Ureter (tissue), 1 donor: ENCODE data around the gene CCSAP. TPM values are rescaled to one million over a fixed set of nuclear protein-coding genes. Genes with fewer than 3 reads are reported as not detected.
"Not testable (repeated sequence)": the region's sequence is repeated elsewhere in the genome, so short reads cannot be mapped to it uniquely, and the experiment has no call there.

Experiments
- DNase-seq: peaks from one replicate; pipeline ENCODE4 v3.0.0-alpha.2; 2020; ENCODE audit warnings: low spot score
- total RNA-seq: library from RNA; stranded (reverse); gene quantifications from one replicate; pipeline ENCODE4 v1.2.4, GENCODE V29; 2023
- donor health status: DM: yes; HTN: yes; CAD: no.

Gene CCSAP, protein sequence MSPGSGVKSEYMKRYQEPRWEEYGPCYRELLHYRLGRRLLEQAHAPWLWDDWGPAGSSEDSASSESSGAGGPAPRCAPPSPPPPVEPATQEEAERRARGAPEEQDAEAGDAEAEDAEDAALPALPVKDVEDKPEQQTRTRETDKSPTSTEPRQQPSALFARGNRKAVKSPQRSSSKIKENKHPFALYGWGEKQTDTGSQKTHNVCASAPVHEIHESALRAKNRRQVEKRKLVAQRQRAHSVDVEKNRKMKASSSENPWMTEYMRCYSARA
- total RNA-seq, result 3.6 TPM

DNA sequence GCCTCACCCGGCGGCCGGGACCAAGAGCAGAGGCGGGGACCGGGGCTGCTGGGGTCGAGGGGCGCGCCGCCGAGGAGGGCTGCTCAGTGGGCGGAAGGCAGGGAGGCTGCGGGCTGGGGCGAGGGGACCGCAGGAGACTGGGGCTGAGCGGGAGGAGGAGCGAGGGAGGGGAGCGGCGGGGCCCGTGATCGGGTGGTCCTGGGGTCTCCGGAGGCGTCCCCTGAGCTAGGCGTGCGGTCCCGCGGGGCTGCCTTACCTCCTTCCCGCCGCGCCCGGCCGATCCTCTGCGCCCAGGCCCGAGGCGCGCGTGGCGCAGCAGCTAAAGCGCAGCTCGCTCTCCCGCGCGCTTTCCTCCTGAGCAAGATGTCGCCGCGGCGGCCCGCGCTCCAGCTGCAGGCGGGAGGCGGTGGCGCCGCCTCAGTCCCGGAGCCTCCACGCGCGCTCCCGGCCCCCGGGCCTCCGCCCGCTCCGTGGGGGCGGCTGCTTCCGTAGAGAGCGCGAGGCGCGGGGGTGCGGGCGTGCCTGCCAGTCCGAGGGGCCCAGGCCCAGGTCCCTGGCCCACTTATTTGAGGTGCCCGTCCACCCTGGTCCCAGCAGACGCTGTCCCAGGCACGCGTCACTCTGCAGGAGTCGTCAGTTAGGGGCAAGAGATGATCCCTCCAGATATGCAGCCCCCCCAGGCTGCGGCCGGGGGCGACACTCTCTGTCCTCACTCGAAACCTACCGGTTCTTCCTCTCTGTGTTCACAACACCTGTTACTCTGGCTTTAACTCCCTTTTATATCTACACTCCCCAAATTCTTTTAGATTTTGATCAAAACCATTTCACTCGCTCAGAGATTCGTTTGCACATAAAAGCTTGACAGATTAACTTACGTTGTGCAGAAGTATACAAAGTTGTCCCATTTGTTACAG, at the start of gene CCSAP:
TSS of gene CCSAP (minus strand) at position 392 of the 914 bp plus-strand sequence. CDS start 582 bp downstream, outside the sequence.
- DNase-seq, result no peak

DNA sequence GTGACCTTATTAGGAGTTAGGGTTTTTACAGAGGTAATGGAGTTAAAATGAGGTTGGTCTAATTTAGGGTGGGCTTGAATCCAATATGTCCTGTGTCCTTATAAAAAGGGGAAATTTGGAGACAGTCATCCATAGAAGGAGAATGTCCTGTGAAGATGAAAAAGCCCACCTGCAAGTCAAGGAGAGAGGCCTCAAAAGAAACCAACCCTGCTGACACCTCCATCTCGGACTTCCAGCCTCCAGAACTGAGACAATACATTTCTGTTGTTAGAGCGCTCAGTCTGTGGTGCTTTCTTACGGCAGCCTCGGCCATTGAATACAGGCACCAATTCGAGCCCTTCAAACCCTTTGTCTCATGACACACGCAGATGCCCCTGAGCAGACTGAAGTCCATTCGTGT, 47.3 kb upstream of the CCSAP start:
- DNase-seq, result no peak

DNA sequence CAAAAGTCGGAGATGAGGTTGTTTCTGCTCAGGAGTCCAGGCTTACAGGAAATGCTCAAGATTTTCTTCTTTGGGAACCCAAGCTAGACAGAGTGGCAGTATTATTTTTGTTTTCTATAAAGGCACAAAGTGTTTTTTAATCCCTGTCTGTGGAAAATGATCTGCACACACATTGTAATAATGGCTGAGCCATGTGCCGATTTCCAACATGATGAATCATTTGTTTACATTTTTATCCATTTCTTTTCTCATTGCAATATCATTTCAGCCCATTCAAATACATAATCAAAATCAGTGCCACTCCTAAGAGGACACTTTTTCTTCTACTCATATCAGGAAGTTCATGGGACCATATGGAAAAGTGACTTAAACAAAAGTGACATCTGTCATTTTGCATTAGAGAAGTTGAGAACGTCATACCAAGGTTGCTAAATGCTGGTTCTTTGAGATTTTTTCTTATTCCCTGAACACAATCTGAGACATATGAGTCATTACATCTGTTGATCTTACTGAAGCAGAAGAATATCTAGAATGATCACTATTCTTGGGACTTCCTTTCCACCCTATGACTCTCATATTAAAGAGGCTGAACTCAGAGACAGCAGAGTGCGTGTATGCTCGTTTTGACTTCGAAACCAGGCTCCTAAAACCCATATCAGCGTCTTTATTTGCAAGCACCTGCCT, 46.2 kb upstream of the CCSAP start:
- no peak for DNase-seq

DNA sequence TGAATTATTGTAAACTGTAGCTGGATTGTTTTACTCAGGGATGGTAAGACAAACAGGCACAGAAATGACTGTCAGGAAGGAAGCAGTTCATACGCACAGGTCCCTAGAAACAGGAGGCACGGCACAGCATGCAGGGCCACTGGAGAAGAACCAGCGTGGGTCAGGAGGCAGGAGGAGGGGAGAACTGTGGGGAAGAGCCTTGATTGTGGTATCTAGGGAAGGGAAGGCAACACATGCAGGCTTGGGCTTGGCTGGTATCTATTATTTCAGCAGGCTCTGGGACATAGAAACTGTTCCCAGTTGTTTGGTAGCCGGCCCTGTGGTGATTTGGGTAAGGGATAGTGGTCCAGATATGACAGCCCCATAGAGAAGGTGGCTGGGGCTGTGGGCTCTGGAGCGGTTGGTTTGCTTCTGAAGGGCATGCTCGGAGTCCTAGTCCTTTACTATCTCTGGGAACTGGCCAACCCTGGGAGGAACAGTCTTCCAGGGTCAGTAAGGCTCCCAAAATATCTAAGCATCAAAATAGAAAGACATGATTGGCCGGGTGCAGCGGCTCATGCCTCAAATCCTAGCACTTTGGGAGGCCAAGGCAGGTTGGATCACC, 43.1 kb upstream of the CCSAP start:
- DNase-seq, result no peak

DNA sequence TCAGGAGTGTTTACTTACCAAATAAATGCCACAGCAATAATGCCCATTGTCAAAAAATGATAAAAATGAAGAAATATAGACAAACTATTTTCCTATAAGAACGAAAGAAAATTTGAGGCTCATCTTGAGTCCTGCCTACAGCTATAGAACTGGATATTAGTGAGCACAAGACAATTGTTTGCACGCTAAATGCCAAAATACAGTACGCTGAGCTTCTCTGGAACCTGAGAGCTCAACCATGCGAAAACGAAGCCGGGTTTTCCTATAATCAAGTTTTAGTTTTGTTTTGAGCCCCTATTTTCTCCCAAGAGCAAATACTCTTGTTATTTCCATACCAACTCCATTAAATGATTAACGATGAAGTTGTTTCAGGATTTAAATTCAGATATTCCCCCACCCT, 42.0 kb upstream of the CCSAP start:
- DNase-seq, result no peak

DNA sequence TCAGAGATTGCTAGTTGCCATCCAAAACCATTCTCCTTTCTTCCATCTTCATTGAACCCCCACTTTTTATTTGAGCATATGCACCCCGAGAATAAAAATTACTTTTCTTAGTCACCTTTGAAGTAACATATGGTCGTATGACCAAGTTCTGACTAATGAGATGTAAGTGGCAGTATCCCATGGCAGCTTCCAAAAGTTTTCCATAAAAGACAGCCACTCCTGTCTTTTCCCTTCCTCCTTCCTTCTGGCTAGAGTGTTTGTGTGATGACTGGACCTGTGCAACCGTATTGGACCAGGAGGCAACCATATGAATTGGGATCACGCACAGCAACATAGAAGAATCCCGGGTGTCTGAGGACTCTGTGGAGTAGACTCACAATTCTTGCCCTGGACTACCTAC, 41.1 kb upstream of the CCSAP start:
- no peak for DNase-seq

GRCh38 chr1:229383188-229383587, 40.3 kb upstream of the CCSAP start:
- DNase-seq, result no peak

DNA sequence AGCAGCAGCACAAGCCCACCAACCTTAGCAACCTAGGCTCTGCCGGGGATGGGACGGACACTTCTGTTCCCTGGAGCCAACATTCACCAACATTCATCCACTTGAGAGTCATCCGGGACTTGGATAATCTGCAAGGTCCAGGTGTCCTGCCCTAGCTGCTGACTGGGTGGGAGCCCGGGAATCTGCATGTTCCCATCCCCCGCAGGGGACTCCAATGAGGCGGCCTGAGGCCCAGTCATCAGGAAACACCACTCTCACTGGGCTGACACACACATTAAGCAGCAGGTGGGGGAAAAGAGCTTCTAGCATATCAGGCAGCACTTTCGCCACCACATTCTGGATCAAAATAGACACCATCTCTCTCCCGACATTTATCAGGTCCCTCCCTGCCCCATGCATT, 38.4 kb upstream of the CCSAP start:
- no peak for DNase-seq

- DNase-seq, result no peak
Observed at GRCh38 chr1:229380536-229381160, 37.8 kb upstream of the CCSAP start.

DNA sequence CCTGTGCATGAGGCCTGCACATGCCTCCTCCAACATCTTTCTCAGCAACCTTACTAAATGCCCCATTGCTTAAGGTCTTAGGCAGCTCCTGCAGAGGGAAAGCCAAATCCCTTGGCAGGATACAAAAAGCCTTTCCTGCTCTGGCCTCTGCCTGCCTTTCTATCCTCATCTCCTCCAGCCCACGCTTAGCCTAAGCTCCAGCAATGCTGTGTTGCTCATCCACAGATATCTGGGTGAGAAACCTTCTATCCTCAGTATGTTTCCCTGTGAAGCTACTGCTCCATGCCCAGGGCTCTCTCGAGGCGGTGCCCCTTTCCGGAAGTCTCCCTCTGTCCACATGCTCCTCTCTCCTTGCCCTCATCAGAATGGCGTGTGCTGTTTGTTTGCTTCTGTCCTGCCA, 37.0 kb upstream of the CCSAP start:
- DNase-seq, result no peak

- DNase-seq, result no peak
Observed at GRCh38 chr1:229378586-229379367, 35.9 kb upstream of the CCSAP start.

GRCh38 chr1:229378035-229378434, 35.2 kb upstream of the CCSAP start:
- DNase-seq, result not testable (repeated sequence)

DNA sequence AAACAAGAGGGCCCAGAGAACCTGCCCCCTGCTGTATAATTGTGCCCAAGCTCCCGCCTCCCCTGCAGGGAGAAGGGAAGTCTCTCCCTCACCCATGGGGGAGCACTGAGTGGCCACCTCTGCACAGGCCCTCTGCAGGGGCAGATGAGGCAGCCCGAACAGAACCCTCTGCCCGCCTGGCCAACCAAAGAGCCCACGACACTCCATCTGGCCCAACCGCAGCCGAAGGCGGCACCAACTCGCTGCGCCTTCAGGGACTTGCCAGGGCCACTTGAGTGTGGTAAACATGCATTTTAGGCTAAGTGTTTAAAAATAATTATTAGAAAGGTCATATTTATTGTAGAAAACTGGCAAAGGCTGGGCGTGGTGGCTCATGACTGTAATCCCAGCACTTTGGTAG, 34.6 kb upstream of the CCSAP start:
- no peak for DNase-seq

- DNase-seq, result no peak
Observed at GRCh38 chr1:229376521-229376920, 33.7 kb upstream of the CCSAP start.

DNA sequence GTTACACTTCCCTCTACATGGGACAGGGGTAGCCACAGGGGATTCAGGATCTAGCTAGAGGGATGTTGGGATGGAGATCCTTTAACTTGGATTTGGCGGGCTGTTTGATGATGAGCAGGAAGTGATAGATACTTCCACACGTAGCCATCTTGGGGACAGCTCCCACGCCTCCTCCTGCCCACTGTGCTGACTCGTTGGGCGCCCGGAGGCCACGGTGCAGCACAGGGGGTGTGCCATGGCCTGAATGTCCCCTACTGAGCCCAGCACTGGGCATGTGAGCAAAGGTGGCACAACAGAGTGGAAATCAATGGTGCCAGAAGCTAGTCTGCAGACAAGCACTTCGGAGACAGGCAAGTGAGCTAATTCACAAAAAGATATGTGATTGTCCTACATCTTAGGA, 31.6 kb upstream of the CCSAP start:
- no peak for DNase-seq

GRCh38 chr1:229373395-229373794, 30.5 kb upstream of the CCSAP start:
- no peak for DNase-seq

- no peak for DNase-seq
Observed at GRCh38 chr1:229372251-229372650, 29.4 kb upstream of the CCSAP start.

DNA sequence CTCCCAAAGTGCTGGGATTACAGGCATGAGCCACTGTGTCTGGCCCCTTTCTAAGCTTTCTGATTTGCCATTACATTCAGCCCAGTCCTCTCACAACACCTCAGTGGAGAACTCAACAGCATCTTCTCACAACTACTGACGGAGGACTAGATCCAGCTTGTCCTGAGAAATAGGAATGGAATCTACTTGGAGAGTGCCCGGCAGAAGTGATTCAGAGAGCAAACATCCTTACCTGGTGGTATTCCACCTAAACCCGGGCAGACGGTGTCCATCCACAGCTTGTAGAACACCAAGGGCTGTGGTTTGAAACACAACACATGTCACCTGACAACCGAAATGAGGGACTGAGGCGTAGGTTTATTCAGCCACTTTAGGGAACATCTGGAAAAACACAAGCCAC, 28.8 kb upstream of the CCSAP start:
- DNase-seq, result no peak

GRCh38 chr1:229370601-229371021, 27.8 kb upstream of the CCSAP start:
- DNase-seq, result no peak

DNA sequence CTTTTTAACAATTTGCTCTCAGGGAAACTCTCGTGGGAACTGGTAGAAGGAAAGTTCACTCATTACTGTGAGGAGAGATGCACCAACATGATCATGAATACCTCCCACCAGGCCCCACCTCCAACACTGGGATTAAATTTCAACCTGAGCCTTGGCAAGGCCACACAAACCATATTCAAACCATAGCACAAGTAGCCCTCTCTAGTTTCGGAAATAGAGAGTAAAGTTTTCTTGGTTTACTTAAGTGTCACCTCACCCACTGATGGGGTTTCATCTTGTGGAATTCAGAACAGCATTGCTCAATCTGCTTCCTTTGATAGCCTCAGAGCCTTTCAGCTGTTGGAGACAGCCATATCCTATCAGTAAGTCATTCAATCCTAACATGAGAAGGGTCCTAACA, 25.5 kb upstream of the CCSAP start:
- no peak for DNase-seq

DNA sequence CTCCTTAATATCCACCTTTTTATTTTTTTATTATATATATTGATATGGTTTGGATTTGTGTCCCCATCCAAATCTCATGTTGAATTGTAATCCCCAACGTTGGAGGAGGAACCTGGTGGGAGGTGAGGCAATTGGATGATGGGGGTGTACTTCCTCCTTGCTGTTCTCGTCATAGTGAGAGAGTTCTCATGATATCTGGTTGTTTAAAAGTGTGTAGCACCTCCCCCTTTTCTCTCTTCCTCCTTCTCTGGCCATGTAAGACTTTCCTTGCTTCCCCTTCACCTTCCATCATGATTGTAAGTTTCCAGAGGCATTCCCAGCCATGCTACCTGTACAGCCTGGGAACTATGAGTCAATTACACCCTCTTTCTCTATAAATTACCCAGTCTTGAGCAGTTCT, 22.7 kb upstream of the CCSAP start:
- DNase-seq, result no peak
